CD4-positive, alpha-beta T cell treated with Interleukin-4 for 1 hour (primary cell): ENCODE data around the gene PCDHGC5.
A peak's percentile ranks its signal among the peaks of the same experiment; 100 is the strongest.

Source experiments
- DNase-seq, 2 donors: peaks; one replicate each; pipeline ENCODE4 v3.0.0-alpha.2; 2020 to 2022

PCDHGC5 gene

DNA sequence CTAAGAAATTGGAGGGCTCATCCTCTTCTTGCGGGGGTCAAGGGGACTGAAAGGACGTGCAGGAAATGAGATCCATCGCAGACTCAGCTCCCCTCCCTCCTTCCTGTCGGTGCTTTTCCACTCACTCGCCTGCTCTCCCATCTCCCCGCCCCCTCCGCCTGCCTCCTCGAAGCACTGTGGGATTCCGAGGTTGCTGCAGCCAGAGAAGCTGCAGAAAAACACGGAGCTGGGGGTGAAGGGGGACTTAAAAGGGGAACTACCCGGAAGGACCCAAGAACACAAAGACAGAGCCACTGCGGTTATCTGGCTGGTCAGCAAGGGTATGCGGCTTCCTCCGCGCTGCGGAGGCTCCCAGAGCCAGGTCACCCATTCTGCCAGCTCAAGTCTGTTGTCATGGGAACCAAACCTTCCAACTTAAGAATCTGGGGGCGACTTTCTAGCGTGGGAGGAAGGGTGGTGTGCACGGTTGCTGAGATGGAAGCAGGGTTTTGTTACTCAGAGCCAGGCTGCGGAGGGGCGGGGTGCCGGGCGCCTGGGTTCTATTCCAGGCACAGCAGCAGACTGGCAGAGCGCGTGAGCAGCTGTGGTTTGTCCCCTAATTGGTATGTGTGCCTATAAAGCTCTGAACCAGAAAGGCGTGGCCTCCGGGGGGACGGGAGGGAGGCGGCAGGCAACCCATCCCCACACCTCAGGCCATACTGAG, 24.9 kb downstream of the PCDHGC5 start:
- peak; percentile 39 to 51 for DNase-seq

DNA sequence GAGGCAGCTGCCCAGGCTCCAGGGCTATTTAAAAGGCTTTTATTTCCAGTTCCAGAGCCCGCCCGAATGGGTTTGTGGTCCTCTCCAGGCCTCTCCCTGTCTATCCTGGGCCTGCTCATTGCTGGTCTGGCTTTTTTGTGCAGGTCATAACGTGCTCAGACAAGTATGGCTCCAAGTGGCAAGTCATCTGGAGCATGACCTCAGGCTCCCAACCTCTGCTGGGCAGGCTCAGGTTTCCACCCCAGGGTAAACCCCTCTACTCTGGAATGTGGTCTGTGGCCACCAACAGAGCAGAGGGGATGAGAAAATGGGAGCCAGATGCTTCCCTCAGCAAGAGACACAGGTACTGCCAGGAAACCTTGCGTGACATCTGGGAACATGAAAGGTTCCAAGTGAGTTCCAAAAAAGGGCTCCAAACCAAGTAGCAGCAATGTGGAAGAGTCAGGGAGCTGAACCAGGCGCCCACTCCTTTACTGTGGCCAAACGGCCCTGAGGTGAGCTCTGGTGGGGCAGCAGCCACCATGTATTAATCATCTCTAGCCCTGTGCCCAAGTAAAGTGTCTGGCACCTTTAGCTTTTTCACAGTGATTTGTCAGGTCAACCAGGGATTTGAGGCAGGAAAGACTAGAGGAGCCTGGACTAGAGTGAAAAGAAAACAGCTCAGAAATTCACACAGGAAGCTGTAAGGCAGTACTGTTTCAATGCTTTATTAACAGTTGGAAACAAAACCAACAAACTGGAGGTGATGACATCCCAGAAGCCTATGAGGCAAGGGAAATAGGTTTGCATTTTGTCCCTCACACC, 25.7 kb downstream of the PCDHGC5 start:
- DNase-seq, result no peak

DNA sequence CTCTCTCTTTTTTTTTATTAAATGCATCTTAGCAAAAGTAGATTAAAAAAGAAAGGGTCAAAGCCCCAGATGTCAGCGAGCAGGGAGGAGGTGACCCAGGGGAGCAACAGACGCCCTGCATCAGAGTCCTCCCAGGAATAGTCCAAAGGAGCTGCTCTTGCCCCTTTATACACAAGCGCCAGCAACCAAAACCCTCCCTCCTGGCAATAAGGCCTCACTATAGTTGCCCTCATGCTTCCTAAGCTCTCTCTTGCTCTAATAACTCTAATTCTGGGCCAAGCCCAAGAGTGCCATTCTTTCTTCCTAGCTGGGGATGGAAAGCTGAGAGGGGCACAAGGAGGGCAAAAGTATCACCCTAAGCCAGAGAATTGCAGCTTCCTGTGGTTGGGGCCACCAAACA, 26.3 kb downstream of the PCDHGC5 start:
- DNase-seq, result no peak

DNA sequence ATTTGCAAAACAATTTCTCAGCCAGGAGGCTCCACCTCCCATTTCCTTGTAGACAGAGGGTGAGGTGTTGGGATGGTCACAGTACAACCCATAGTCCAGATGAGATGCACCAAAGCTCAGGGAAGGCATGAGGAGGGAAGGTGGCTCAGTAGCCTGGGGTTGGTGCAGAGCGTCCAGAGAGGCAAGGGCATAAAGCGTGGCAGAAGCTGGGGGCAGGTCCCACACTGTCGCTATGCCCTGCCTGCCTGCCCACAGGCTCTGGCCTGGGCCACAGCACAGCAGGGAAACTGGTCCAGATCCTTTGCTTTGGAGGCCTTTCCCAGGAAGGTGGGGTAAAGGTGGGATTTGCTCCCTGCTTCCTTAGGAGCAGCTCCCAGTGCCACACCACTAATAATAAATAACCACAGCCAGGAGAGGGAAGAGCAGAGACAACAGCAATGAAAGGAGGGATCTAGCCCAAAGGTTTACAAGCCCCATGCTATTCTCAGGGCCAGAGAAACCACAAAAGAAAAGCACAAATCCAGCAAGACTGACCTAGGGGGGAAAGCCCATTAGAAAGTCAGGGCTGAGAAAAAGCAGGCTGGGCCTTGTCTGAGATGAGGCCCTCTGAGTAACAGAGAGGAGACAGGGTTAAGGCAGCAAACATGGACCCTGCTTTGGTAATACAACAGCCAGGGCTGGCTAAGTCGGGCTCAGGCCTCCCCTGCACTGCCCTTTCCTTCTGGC, 27.2 kb downstream of the PCDHGC5 start:
- DNase-seq, result no peak

DNA sequence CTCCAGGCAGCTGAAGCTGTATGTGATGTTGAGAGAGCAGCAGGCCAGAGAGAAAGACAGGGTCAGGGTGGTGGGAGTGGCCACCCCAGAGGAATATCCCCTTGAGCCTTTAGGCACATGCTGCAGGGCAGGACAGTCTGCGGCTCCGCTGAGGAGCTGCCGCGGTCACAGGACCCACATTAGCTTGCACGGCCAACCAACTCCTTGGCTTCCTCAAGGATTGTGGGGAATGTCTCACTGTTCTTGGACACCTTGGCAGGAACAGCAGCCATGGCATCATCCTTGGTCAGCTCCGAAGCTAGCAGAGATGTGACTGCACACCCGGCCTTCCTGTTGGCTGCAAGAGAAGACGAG, 27.8 kb downstream of the PCDHGC5 start:
- no peak for DNase-seq

DNA sequence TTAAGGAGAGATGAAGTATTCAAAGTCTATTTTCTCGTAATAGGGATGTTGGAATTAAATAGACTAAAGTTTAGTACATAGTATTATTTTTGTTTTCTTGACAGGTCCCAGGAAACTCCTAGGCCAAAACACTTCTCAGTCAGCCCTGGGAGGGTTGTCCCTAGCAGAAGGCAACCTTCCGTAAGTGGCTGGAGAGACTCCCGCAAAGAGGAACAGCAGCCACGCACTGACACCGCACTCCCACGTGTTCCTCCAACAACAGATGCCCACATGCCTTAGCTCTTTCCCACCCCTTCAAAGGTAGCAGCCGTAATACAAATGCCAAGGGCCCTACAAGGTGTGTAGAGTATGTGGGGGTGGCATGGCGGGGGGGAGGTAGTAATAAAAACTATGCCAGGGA, 28.4 kb downstream of the PCDHGC5 start:
- DNase-seq, result no peak

DNA sequence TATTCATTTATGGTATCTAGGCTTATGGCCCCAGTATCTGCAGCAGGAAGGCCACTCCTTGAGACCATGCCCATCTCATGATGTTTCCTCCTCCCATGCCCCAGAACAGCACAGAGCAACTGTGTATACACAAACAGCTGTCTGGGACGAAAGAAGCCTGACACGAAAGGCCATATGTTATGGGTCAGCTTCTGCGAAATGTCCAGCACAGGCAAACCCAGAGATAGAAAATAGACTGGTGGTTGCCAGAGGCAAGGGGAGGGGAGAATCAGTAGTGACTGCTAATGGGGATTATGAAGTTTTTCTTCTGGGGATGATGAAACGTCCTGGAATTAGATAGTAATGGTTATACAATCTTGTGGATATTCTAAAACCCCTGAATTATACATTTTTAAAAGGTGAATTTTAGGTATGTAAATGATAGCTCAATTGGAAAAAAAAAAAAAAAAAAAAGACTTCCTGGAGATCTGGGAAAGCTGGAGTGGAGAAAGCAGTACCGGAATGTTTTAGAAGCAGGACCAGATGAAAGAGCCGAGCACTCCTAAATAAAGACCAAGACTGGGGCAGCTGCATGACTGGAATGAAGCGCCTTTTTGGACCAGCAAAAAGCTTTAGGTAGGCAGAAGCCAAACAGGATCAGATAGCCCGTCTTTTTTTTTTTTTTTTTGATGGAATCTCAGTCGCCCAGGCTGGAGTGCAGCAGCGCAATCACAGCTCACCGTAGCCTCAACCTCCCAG, 29.2 kb downstream of the PCDHGC5 start:
- no peak for DNase-seq

DNA sequence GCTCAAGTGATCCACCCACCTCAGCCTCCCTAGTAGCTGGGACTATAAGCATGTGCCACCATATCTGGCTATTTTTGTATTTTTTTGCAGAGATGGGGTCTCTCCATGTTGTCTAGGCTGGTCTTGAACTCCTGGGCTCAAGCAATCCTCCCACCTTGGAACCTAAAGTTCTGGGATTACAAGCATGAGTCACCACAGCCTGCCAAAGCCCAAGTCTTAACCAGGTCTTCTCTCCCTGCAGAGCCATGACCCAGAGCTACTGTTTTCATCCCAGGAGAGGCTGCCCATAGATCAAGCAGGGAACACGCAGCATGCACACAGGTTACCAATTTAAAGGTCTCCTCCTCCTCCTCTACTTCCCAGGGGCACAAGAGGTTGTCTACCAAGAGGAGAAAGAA, 29.7 kb downstream of the PCDHGC5 start:
- DNase-seq, result no peak

DNA sequence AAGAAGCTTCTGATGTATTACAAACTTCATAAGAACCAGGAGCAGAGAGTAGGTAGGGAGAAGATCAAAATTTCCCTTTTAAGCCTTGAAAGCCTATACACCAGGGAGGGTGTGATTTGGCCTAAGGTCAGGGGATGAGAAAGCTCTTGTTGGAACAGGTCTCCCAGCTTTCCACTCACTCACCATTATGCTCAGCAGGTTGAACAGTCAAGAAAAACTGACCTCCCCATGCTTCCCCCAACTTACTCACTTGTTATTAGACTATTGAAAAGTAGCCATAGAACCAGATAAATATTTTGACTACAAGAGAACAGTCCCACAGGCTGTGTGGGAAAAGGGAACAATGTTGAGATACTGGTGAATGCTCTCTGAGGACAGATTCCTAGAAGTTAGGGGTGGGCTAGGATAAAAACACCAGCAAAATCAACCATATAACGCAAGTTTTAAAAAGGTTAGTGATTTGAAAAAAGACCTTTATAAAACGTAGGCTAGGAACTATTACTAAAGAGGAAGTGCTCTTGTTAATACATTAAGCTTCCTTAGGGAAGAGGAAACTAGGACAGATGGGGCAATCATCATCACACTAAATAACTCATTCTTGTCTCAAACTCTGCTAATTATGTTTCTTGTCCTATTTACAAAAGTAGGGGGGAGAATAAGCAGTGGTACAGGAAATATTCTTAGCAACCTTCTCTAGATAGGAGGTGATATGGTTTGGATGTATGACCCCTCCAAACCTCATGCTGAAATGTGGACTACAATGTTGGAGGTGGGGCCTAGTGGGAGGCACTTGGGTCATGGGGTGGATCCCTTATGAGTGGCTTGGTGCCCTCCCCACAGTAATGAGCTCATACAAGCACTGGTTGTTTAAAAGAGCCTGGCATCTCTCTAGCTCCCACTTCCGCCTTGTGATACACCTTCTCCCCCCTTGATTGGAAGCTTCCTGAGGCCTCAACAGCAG, 31.0 kb downstream of the PCDHGC5 start:
- no peak for DNase-seq

DNA sequence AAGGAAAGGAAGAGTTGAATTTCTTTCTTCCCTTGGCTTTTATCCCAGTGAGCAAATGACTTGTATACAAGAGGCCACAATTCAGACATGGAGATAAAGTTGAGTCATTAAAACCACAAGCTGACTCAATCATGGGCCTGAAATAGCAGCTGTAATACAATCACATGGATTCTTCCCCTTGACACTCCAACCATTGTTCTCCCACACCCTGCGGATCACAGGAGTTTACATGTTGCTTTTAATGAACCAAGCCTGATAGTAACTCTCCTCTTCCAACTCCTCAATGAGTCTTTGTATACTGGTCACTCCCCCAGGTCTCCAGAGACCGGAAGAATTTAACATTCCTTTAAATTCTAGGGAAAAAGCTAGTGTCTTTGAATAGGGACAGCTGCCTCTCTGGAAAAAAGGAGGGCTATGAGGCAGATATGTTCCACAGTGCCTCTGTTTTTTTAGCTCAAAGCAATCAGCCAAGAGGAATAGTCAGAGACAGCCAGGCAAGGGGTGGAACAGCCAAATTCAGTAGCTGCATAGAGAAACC, 32.4 kb downstream of the PCDHGC5 start:
- no peak for DNase-seq

DNA sequence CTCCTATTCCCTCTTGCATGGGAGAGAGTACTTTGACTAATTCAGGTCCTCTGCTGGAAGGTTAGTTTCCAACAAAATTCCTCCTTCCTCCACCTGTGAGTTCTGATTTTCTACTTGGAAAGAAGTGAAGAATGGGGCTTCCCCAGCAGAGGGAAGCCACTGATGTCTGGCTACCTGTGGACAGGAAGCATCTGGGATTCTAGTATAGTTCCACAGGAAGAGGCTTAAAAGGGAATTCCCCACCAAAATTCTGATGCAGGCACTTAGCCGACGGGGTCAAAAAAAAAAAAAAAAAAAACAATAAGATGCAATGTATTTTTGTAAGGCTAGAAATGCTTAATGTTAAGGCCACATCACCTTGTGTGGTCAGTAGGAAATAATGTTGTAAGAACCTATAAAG, 33.4 kb downstream of the PCDHGC5 start:
- DNase-seq, result no peak

DNA sequence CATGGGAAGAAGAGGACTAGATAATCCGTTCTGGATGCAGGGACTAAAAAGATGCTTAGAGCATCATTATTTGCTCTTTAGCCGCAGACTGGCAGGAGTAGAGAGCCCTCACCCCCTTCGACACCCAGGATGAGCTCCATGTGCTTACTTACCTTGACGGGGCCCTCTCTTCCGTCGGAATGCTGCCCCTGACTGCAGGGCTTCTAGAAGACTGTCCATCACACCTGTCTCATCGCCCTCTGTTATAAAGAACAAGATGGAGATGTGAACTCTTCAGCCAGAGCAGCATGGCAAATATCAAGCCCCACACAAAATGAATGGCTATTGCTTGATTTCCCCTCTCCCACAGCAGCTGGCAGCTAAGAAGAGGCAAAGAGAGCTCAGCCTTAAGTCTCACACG, 35.1 kb downstream of the PCDHGC5 start:
- no peak for DNase-seq

DNA sequence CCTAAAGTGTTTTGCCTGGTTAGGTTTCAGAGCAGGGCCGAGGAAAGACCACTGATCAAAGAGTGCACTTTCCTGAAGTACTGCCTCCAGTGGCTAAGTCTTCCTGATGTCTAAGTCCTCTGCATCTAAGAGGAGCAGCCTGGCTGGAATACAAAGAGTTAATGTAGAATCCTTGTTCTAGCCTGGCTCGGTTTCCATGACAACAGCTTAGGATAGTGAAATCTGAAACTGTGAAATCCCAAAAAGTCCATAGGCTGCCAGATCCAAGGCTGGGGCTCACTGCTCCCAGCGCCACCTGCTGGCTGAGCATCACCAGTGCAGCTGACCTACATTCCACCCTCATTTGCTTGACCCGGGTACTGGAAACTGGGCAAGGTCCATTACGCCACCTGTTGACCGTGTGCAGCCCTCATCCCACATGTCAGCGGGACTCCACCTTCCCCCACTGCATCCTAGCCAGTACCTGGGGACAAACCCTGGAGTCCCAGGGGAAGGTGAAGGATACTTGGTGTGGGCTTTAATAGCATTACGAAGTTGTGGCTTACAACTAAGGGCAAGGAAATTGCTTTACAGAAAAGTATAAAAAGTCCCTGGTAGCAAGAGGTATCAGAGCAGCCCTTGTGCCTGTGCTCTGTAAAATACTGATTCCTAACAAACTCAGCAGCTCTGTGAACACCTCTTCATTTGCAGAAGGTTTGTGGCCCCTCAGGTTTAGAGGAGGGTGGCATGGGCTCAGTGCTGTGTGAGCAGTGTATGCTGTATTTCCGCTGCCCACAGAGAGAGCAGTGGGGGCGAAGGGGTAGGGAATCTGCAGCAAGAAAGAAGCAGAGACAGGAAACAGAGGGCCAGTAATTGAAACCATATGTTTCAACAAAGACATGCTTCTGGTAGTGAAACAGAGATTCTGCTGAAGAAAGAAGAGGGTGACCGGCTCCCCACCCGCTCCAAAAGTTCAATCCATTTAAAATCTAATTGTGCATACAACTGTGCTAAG, 36.0 kb downstream of the PCDHGC5 start:
- peak; percentile 59 to 62 for DNase-seq

DNA sequence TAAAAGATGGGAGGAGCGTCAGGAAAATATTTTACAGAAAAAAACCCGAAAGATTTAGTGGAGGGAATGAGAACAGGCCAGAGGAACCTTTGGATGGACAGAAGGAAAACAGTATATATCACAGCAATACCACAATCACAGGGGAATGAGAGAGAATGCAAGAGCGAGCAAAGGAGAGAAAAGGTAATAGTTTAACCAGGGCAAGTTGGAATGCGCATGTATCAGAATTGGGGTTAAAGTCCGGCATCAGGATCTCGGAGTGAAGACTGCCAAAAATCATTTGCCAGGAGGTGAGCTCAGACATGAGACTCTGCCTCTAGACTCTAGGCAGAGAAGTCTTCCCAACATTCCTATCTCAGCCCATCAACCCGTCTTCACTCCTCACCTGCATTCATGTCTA, 36.8 kb downstream of the PCDHGC5 start:
- no peak for DNase-seq

DNA sequence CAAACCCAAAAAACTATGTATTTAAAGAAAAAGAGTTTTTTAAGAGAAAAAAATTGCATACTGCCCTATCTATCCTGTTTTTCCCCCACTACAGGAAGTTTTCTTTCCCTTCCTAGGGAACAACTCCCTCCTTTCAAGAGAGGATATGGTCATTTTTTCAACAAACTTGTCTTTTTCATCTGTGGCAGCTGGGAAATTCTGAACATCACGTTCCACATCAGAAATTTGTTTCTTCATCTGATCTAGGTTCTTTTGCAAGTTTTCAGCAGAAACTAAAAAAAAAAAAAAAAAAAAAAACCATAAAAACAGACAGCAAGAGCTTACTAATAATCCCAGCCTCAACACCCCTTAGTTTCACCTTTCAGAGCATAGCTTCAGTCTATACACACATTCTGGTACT, 38.5 kb downstream of the PCDHGC5 start:
- no peak for DNase-seq

DNA sequence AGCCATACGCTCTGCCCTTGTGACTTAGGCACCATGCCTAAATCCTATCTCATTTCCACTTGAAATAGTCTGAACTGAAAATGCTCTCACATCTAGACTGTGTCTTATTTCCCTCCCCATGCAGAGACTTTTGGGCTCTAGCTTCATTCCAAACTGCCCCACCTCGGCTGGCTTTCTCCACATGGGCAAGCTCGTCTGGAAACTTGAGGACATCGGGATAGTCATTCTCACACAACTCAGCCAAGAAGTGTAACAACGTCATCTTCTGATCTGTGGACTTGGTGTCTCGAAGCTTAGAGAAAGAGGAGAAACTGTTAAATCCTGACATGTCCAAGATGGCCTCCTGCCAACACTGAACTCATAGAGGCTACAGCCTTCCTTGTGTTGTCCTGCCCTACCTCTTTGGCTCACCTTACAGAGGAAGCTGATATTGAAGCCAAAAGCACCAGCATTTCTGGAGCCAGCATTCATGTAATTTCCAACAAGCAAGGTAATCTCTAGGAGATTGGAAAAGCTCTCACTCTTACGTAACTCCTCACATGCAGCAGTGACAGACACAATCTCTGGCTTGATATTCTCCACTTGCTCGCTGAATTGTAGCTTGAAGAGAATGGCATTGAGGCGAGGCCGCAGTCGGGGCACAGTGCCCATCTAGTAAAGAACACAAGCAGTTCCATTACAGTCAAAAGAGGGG, 39.6 kb downstream of the PCDHGC5 start:
- no peak for DNase-seq

DNA sequence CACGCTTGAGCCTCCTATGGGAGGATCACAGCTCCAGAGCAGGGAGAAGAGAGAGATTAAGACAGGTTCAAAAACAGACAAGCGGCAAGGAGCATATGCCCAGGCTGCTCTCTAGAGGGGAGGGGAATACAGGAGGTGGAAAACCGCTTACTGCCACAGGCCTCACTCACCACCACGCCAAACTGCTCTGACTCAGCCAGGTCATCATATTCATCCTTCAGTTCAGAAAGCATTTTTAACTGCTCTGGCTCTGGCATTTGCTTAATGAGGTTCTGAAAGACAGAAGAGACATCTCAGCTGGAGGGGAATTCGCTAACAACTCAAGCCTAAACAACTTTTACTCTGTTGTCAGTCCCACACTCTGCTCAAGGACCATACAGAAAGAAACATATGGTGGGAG, 40.1 kb downstream of the PCDHGC5 start:
- no peak for DNase-seq

DNA sequence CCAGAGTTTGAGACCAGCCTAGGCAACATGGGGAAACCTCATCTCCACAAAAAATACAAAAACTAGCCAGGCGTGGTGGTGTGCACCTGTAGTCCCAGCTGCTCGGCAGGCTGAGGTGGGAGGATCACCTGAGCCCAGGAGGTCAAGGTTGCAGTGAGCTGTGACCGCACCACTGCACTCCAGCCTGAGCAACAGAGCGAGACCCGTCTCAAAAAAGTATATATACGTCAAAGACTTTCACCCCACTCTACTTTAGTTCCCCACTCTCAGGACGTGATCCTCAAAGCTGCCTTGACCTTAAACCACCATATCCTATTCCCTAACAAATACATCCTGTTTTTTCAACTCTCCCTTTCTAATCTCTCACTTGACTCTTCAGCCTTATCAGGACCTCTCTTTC, 41.0 kb downstream of the PCDHGC5 start:
- DNase-seq, result no peak

DNA sequence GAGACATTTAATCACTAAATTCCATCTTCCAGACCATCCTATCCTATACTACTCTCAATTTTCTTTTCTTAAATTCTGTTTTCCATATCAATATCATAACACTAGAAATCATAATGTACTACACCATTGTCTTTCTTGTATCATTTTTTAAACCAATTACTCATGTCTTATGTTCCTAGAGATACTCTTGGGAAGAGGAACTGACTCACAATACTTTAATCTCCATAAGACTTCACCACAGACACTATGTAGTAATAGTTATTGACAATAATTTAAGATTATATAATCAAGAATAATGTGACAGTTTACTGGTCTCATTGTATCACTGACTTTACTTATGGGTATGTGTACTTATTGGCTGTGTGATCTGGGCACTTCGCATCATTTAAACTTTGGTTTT, 43.8 kb downstream of the PCDHGC5 start:
- no peak for DNase-seq

DNA sequence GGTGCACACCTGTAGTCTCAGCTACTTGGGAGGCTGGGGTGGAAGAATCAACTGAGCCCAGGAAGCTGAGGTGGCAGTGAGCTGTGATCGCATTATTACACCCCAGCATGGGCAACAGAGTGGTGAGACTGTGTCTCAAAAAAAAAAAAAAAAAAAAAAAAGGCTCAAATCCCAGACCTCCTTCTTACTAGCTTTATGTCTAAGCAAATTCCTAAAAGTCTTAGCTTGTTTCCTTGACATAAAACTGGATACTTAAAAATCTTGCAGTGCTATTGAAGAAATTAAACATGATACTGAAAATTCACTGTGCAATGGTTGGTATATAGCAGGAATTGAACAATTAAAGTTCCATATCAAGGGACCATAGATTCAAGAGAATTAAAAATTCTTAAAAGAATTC, 45.0 kb downstream of the PCDHGC5 start:
- DNase-seq, result no peak
